Kidney (tissue), 14 donors: ENCODE results near the gene COG2. TPM values are rescaled to one million over a fixed set of nuclear protein-coding genes. Genes with fewer than 3 reads are reported as not detected.
A peak's percentile ranks its signal among the peaks of the same experiment; 100 is the strongest.
"Not testable (repeated sequence)": the region's sequence is repeated elsewhere in the genome, so short reads cannot be mapped to it uniquely, and the experiment has no call there.

Experiments used
- DNase-seq, 5 donors: peaks; one replicate each; pipeline ENCODE4 v3.0.0-alpha.2; 2013 to 2020
- FAIRE-seq: peaks from 2 replicates; lab custom pipeline; 2012; peaks lifted over from hg19 to GRCh38; lab: Jason Lieb, UNC
- H3K27ac ChIP-seq, 2 donors: one replicate each; pipeline ENCODE4 v1.7.0; 2013; ENCODE audit warnings: low read depth in 2 of 2, low read length in 2 of 2, inconsistent platforms in 1 of 2
- H3K27me3 ChIP-seq: one replicate; pipeline ENCODE4 v1.7.1; 2013; ENCODE audit warnings: low read length, inconsistent platforms; ENCODE audit not compliant: control insufficient read depth, insufficient read depth
- H3K36me3 ChIP-seq, 3 donors: one replicate each; pipeline versions ENCODE4 v1.7.0 to v1.7.1; 2013; ENCODE audit warnings: low read length in 3 of 3, control low read depth in 1 of 3, inconsistent platforms in 1 of 3; ENCODE audit not compliant: insufficient read depth in 3 of 3, control insufficient read depth in 2 of 3
- H3K4me1 ChIP-seq, 3 donors: one replicate each; pipeline versions ENCODE4 v1.7.0 to v1.7.1; 2013; ENCODE audit warnings: low read length in 3 of 3, inconsistent platforms in 1 of 3, low read depth in 1 of 3; ENCODE audit not compliant: control insufficient read depth in 2 of 3, insufficient read depth in 2 of 3
- H3K4me3 ChIP-seq, 3 donors: one replicate each; pipeline versions ENCODE4 v1.7.0 to v1.8.1; 2013; ENCODE audit warnings: low read length in 3 of 3, control low read depth in 1 of 3, inconsistent platforms in 1 of 3
- H3K9ac ChIP-seq, 3 donors: one replicate each; pipeline versions ENCODE4 v1.7.0 to v1.7.1; 2013; ENCODE audit warnings: low read length in 3 of 3, control low read depth in 1 of 3, inconsistent platforms in 1 of 3
- H3K9me3 ChIP-seq, 3 donors: one replicate each; pipeline versions ENCODE4 v1.7.0 to v1.7.1; 2013; ENCODE audit warnings: low read length in 3 of 3, control low read depth in 1 of 3, inconsistent platforms in 1 of 3; ENCODE audit not compliant: control insufficient read depth in 2 of 3, insufficient read depth in 1 of 3
- CTCF ChIP-seq: IDR thresholded peaks from 3 replicates; pipeline ENCODE4 v1.5.1; 2012; ENCODE audit warnings: mild to moderate bottlenecking, moderate library complexity, borderline replicate concordance; ENCODE audit not compliant: insufficient read depth; ENCODE audit errors: extremely low read depth
- intact Hi-C: fragments of 100-400 bp; cut with DNase I; formaldehyde crosslinking; loops from one replicate; pipeline ENCODE4 v1.11.1; 2022
- polyA plus RNA-seq: library from polyadenylated mRNA; stranded (reverse); fragments of 350-450 nt; fragmentation: Illumina TruSeq; extraction: RNeasy Lipid Tissue Mini Kit (QIAGEN cat#74804); gene quantifications from one replicate; pipeline ENCODE4 v1.2.3, GENCODE V29; 2014; ENCODE audit warnings: low read depth, low replicate concordance; ENCODE audit not compliant: insufficient read depth
- total RNA-seq: library from RNA; stranded (reverse); fragmentation: NEBNext Ultra II Directional; extraction: Animal tissue kit (Norgen Biotek cat#: 25700); gene quantifications from one replicate; pipeline ENCODE4 v1.2.1, GENCODE V29; 2021
- donor health status: control.
- donor health status: control.
- donor health status: control.
- donor health status: control.
- donor health status: control.
- donor health status: DM: yes; HTN: yes; CAD: no.
- donor health status: Normal renal cell carcinoma (clear cell type).

COG2 gene
- total and polyA plus RNA-seq, 2 donors from 2014 or later: 17.9 to 30.7 TPM

DNA sequence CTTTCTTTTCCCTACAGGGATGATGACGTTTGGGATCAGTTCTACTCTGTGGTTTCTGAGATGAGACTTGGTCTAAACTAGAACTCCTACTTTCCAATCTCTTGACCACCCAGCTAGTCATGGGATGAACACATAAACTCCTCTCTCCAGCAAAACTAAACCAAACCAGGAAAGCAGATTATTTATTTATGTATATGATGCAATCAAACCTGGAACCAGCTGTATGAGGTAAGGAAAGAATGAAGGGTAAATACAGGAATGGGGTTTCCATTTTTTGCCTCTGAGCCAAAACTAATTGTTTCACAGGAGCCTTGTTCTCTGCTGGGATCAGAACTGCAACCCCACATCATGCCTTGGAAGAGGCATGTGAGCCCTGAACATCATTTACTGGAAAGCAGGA is 75.0 kb downstream of the COG2 start:
- DNase-seq: no peak
- no peak overlapping the region for H3K27ac ChIP-seq
- no peaks in the 10 kb centered on the region for H3K36me3 ChIP-seq
- FAIRE-seq: no peak
- no peak for TF ChIP-seq CTCF
- intact Hi-C loops: no loop called here
- H3K4me3 ChIP-seq: no peak overlapping the region
- no peak overlapping the region for H3K9ac ChIP-seq
- H3K4me1 ChIP-seq: peaks cover 0 to 8% (median 5%) of the 10 kb centered on the region in 3 donors
- H3K9me3 ChIP-seq: no peaks in the 10 kb centered on the region
- H3K27me3 ChIP-seq: no peaks in the 10 kb centered on the region

DNA sequence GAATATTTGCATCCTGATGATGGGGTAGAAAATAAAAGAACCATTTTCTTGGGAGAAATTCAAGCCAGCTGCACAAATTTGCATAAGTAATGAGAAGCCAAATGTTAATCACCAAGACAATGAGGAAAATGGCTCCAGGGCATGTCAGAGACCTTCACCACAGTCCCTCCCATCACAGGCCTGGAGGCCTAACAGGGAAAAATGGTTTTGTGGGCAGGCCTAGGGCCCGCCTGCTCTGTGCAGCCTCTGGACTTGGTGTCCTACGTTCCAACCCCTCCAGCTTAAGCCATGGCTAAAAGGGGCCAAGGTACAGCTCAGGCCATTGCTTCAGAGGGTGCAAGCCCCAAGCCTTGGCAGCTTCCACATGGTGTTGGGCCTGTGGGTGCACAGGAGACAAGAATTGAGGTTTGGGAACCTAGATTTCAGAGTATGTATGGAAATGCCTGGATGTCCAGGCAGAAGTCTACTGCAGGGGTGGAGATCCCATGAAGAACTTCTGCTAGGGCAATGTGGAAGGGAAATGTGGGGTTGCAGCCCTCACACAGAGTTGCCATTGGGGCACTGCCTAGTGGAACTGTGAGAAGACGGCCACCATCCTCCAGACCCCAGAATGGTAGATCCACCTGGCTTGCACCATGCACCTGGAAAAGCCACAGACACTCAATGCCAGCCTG is 79.7 kb downstream of the COG2 start:
- H3K4me3 ChIP-seq, FAIRE-seq, DNase-seq, H3K4me1 ChIP-seq, H3K36me3 ChIP-seq, H3K27ac ChIP-seq, H3K27me3 ChIP-seq, H3K9me3 ChIP-seq, intact Hi-C loops, H3K9ac ChIP-seq: not testable (repeated sequence)

- H3K27ac ChIP-seq: no peak overlapping the region
- peak in 1 of 5 donors; percentile 53 for DNase-seq
- no peak overlapping the region for H3K9ac ChIP-seq
- no peaks in the 10 kb centered on the region for H3K27me3 ChIP-seq
- TF ChIP-seq CTCF: no peak
- no peak for FAIRE-seq
- no peaks in the 10 kb centered on the region for H3K9me3 ChIP-seq
- no peaks in the 10 kb centered on the region for H3K36me3 ChIP-seq
- intact Hi-C loops: no loop called here
- H3K4me1 ChIP-seq: peaks cover 0 to 6% (median 3%) of the 10 kb centered on the region in 3 donors
- no peak overlapping the region for H3K4me3 ChIP-seq
Measured at GRCh38 chr1:230725256-230726012, 83.2 kb downstream of the COG2 start.

GRCh38 chr1:230728710-230729392 is 86.6 kb downstream of the COG2 start:
- H3K27ac ChIP-seq: peak overlapping the region in 1 of 2 donors; percentile 41

More at GRCh38 chr1:230728710-230729392, 86.6 kb downstream of the COG2 start:
- DNase-seq (peak in 1 of 5 donors; percentile 31), FAIRE-seq (no peak)
- TF ChIP-seq CTCF: no peak
- Histone ChIP-seq H3K9ac (no peak overlapping the region), H3K27me3 (no peaks in the 10 kb centered on the region), H3K4me3 (no peak overlapping the region), H3K9me3 (no peaks in the 10 kb centered on the region), H3K4me1 (peaks cover 0 to 6% (median 3%) of the 10 kb centered on the region in 3 donors), H3K36me3 (no peaks in the 10 kb centered on the region)
- intact Hi-C loops: no loop called here
